Activated CD4-positive, alpha-beta T cell treated with anti-CD3 and anti-CD28 coated beads, Interleukin-2, amount 10 ng/mL, durations not matched to agents 7 days and 5 days (primary cell): ENCODE measurements around the gene ZNF3. TPM values are rescaled to one million over a fixed set of nuclear protein-coding genes. Genes with fewer than 3 reads are reported as not detected.

Experiments used
- CTCF ChIA-PET: fragments of 350-600 bp; sonication (Branson Sonifier 250); formaldehyde crosslinking; loops from one replicate; lab custom pipeline; 2021; ENCODE audit warnings: antibody characterized with exemption; lab: Charles Lee
- POLR2A ChIA-PET: fragments of 350-600 bp; sonication (Branson Sonifier 250); formaldehyde crosslinking; loops from one replicate; lab custom pipeline; 2021; ENCODE audit warnings: antibody characterized with exemption; lab: Charles Lee
- DNase-seq: peaks from one replicate; pipeline ENCODE4 v3.0.0-alpha.2; 2020
- H3K27ac Mint-ChIP-seq: one replicate; pipeline ENCODE4 v1.8.0; 2021; ENCODE audit warnings: mild to moderate bottlenecking, moderate library complexity, mixed read lengths
- H3K27me3 Mint-ChIP-seq: one replicate; pipeline ENCODE4 v1.8.0; 2021; ENCODE audit warnings: mixed read lengths
- H3K36me3 Mint-ChIP-seq: one replicate; pipeline ENCODE4 v1.8.0; 2021; ENCODE audit warnings: low read depth, mixed read lengths
- H3K4me1 Mint-ChIP-seq: one replicate; pipeline ENCODE4 v1.8.0; 2021; ENCODE audit warnings: mixed read lengths
- H3K4me3 Mint-ChIP-seq: one replicate; pipeline ENCODE4 v1.8.0; 2021; ENCODE audit warnings: mild to moderate bottlenecking, moderate library complexity, mixed read lengths
- H3K9me3 Mint-ChIP-seq: one replicate; pipeline ENCODE4 v1.8.0; 2021; ENCODE audit warnings: mixed read lengths
- total RNA-seq, 2 experiments: library from RNA; stranded (reverse); gene quantifications; one replicate each; pipeline ENCODE4 v1.2.3, GENCODE V29; 2021

ZNF3 gene
- total RNA-seq, 2 experiments from 2014 or later, result 24.5 to 28.3 TPM

- Mint-ChIP-seq H3K36me3 (peaks cover 59% of the 10 kb centered on the region), H3K27me3 (no peaks in the 10 kb centered on the region), H3K27ac (no peak overlapping the region), H3K9me3 (peaks cover 19% of the 10 kb centered on the region), H3K4me1 (peaks cover 23% of the 10 kb centered on the region), H3K4me3 (no peak overlapping the region)
- ChIA-PET CTCF (no interaction called here), POLR2A (no interaction called here)
- no peak for DNase-seq
These were observed 4.3 kb downstream of the ZNF3 start for GRCh38 chr7:100077205-100077604.

DNA sequence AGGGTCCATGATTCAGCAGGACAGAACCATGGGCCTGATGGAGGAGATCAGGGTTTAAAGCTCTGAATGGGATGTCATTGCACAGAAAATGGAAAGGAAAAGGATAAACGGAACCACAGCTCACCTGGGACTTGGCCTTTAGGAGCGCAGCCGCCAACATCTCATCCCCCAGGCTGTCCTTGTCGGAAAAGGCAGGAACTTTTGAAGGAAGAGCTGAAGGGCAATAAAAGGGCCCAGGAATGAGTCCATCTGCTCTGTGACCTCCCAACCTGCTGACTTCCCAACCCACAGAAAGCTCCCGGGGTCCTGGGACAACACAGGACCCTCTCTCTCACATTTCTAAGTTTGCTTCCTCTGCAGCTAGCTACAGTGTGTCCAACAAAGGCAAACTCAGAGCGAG is 6.1 kb downstream of the ZNF3 start:
- POLR2A ChIA-PET, result no interaction called here
- H3K9me3 Mint-ChIP-seq, result peaks cover 37% of the 10 kb centered on the region
- no peak overlapping the region for H3K4me3 Mint-ChIP-seq
- no peak overlapping the region for H3K27ac Mint-ChIP-seq
- H3K27me3 Mint-ChIP-seq, result no peaks in the 10 kb centered on the region
- peaks cover 72% of the 10 kb centered on the region for H3K36me3 Mint-ChIP-seq
- CTCF ChIA-PET, result interaction anchor here (0.6 to 0.9 kb wide), 6 partner anchors 8 to 600 kb away, joined by 3 to 6 read pairs (median 4); no protein-coding TSS in a partner anchor
- peaks cover 12% of the 10 kb centered on the region for H3K4me1 Mint-ChIP-seq
- DNase-seq, result no peak

DNA sequence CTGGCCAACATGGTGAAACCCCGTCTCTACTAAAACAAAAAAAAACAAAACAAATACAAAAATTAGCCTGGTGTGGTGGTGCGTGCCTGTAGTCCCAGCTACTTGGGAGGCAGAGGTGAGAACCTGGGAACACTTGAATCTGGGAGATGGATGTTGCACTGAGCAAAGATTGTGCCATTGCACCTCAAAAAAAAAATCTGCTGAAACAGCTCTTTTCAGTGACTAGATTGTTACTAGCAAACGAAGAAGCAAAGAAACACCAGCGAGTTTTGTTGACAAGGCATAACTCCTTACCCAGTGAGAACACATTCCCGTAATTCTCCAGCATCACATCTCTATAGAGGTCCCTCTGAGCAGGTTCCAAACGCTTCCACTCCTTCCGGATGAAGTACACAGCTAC is 6.7 kb downstream of the ZNF3 start:
- peaks cover 41% of the 10 kb centered on the region for H3K9me3 Mint-ChIP-seq
- POLR2A ChIA-PET, result no interaction called here
- no peak overlapping the region for H3K4me3 Mint-ChIP-seq
- no peak for DNase-seq
- peaks cover 78% of the 10 kb centered on the region for H3K36me3 Mint-ChIP-seq
- no peak overlapping the region for H3K27ac Mint-ChIP-seq
- H3K4me1 Mint-ChIP-seq, result peaks cover 8% of the 10 kb centered on the region
- H3K27me3 Mint-ChIP-seq, result no peaks in the 10 kb centered on the region
- CTCF ChIA-PET, result interaction anchor here (0.6 kb wide), 1 partner anchor 28 kb away, joined by 5 read pairs; no protein-coding TSS in a partner anchor

GRCh38 chr7:100072462-100072861 is 9.1 kb downstream of the ZNF3 start:
- no peaks in the 10 kb centered on the region for H3K4me1 Mint-ChIP-seq
- H3K4me3 Mint-ChIP-seq, result no peak overlapping the region
- POLR2A ChIA-PET, result no interaction called here
- H3K27ac Mint-ChIP-seq, result no peak overlapping the region
- peaks cover 45% of the 10 kb centered on the region for H3K9me3 Mint-ChIP-seq
- CTCF ChIA-PET, result interaction anchor here (1.7 kb wide), 1 partner anchor 8 kb away, joined by 4 read pairs; no protein-coding TSS in a partner anchor
- DNase-seq, result no peak
- H3K27me3 Mint-ChIP-seq, result no peaks in the 10 kb centered on the region
- H3K36me3 Mint-ChIP-seq, result peaks cover 83% of the 10 kb centered on the region

GRCh38 chr7:100071018-100071723 is 10.4 kb downstream of the ZNF3 start:
- H3K9me3 Mint-ChIP-seq, result peaks cover 43% of the 10 kb centered on the region
- no peak for DNase-seq
- H3K36me3 Mint-ChIP-seq, result peaks cover 77% of the 10 kb centered on the region
- ChIA-PET POLR2A (no interaction called here), CTCF (interaction anchor here (0.9 to 1.4 kb wide), 3 partner anchors 13 to 31 kb away, joined by 4 read pairs; partner anchors contain the start of gene AP4M1)
- H3K4me1 Mint-ChIP-seq, result no peaks in the 10 kb centered on the region
- no peaks in the 10 kb centered on the region for H3K27me3 Mint-ChIP-seq
- no peak overlapping the region for H3K27ac Mint-ChIP-seq
- H3K4me3 Mint-ChIP-seq, result no peak overlapping the region

DNA sequence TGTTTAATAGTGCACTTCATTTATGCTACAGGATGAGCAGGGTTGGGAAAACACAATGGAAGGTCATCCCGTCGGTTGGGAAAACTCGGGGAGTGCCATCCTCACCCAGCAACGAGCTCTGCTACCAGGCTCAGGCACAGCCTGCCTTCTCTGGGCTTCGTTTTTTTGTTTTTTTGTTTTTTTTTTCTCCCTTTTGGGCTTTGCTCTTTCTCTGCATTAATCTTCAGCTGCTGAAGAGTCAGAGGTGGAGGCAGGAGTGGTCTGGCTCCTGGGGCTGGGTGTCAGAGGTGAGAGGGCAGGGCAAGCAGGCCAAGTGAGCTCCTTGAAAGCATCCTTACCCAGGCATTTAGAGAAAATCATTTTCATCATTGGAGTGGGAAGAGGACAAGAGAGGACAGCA is 11.5 kb downstream of the ZNF3 start:
- Mint-ChIP-seq H3K4me3 (no peak overlapping the region), H3K4me1 (no peaks in the 10 kb centered on the region), H3K36me3 (peaks cover 72% of the 10 kb centered on the region), H3K9me3 (peaks cover 41% of the 10 kb centered on the region), H3K27me3 (no peaks in the 10 kb centered on the region), H3K27ac (no peak overlapping the region)
- DNase-seq, result no peak
- CTCF ChIA-PET, result interaction anchor here (1.3 kb wide), 1 partner anchor 62 kb away, joined by 4 read pairs; no protein-coding TSS in a partner anchor
- POLR2A ChIA-PET, result no interaction called here

DNA sequence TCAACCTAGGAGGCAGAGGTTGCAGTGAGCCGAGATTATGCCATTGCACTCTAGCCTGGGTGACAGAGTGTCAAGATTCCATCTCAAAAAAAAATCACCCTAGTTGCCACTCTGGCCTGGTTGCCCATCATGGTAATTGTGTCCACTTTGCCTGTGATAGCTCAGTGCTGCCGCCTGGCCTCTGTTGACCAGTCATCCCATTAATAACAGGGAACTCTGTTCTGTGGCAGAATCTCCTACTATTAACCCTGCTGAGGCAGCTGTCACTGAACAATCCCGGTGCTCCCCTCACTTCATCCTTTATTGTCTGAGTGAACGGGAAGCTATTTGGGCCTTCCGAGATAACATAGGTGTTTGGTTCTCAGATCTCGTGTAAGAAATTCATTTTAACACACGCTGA is 14.6 kb downstream of the ZNF3 start:
- H3K36me3 Mint-ChIP-seq, result peaks cover 54% of the 10 kb centered on the region
- H3K4me3 Mint-ChIP-seq, result no peak overlapping the region
- ChIA-PET CTCF (interaction anchor here (0.6 to 1.1 kb wide), 2 partner anchors 9 to 115 kb away, joined by 4 to 5 read pairs; no protein-coding TSS in a partner anchor), POLR2A (no interaction called here)
- no peaks in the 10 kb centered on the region for H3K4me1 Mint-ChIP-seq
- DNase-seq, result no peak
- H3K9me3 Mint-ChIP-seq, result peaks cover 24% of the 10 kb centered on the region
- no peaks in the 10 kb centered on the region for H3K27me3 Mint-ChIP-seq
- no peak overlapping the region for H3K27ac Mint-ChIP-seq

DNA sequence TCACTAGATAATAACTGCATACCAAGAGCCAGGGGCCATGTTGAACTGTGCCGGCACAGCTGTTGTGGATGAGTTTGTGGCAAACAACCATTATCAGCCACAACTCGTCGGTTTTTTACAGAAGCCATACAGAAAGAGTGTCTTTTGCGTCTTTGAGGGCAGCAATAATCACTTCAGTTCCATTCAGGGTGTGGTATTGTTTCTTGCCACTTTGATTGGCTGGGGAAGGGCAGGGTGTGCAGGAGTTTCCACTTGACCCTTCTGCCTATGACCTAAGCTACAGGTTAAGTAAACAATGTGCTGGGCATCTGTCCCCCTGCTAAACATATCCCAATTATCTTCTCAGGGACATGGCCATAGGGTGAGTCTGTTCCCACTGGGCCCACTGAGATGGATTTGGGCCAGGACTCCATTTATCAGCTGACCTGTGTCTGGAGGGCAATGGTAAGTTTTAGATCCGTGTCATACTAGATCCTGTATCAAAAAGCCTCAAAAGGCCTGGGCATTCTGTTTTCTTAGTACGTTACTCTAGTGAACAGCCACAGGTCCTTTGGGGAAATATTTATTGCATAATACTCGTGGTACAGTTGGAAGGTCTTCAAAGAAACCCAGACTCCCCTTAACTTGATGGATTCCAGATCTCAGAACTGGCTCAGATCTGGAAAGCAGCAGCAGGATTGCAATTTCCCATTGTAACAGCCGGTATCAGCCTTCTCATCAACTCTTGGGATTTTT is 15.9 kb downstream of the ZNF3 start:
- no peak for DNase-seq
- Mint-ChIP-seq H3K4me1 (no peaks in the 10 kb centered on the region), H3K27ac (no peak overlapping the region), H3K4me3 (no peak overlapping the region), H3K36me3 (peaks cover 41% of the 10 kb centered on the region), H3K9me3 (peaks cover 10% of the 10 kb centered on the region), H3K27me3 (no peaks in the 10 kb centered on the region)
- ChIA-PET CTCF (interaction anchor here (0.7 kb wide), 1 partner anchor 12 kb away, joined by 3 read pairs; no protein-coding TSS in a partner anchor), POLR2A (no interaction called here)

GRCh38 chr7:100064162-100064561 is 17.4 kb downstream of the ZNF3 start:
- no peaks in the 10 kb centered on the region for H3K4me1 Mint-ChIP-seq
- no peak overlapping the region for H3K27ac Mint-ChIP-seq
- no peaks in the 10 kb centered on the region for H3K27me3 Mint-ChIP-seq
- H3K4me3 Mint-ChIP-seq, result no peak overlapping the region
- no peak for DNase-seq
- peaks cover 31% of the 10 kb centered on the region for H3K36me3 Mint-ChIP-seq
- no peaks in the 10 kb centered on the region for H3K9me3 Mint-ChIP-seq
- POLR2A ChIA-PET, result no interaction called here
- CTCF ChIA-PET, result interaction anchor here (1.1 to 1.3 kb wide), 4 partner anchors 8 to 28 kb away, joined by 3 to 4 read pairs (median 4); no protein-coding TSS in a partner anchor

DNA sequence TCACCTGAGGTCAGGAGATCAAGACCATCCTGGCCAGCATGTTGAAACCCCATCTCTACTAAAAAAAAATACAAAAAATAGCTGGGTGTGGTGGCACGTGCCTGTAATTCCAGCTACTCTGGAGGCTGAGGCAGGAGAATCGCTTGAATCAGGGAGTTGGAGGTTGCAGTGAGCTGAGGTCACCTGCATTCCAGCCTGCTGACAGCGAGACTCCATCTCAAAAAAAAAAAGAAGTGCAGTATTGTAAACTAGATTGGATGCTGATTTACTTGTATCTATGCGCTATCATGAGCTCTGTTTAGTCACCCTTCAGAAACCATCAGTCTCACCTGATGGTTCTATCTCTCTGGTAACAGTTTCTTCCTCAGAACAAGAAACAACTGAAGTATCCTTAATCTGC is 18.1 kb downstream of the ZNF3 start:
- no peak overlapping the region for H3K27ac Mint-ChIP-seq
- no peaks in the 10 kb centered on the region for H3K27me3 Mint-ChIP-seq
- no peaks in the 10 kb centered on the region for H3K9me3 Mint-ChIP-seq
- no peaks in the 10 kb centered on the region for H3K4me1 Mint-ChIP-seq
- H3K36me3 Mint-ChIP-seq, result peaks cover 31% of the 10 kb centered on the region
- CTCF ChIA-PET, result interaction anchor here (0.7 to 1.3 kb wide), 6 partner anchors 9 to 299 kb away, joined by 3 to 4 read pairs (median 4); no protein-coding TSS in a partner anchor
- no peak overlapping the region for H3K4me3 Mint-ChIP-seq
- no peak for DNase-seq
- POLR2A ChIA-PET, result interaction anchor here (0.7 kb wide), 1 partner anchor 143 kb away, joined by 6 read pairs; no protein-coding TSS in a partner anchor

DNA sequence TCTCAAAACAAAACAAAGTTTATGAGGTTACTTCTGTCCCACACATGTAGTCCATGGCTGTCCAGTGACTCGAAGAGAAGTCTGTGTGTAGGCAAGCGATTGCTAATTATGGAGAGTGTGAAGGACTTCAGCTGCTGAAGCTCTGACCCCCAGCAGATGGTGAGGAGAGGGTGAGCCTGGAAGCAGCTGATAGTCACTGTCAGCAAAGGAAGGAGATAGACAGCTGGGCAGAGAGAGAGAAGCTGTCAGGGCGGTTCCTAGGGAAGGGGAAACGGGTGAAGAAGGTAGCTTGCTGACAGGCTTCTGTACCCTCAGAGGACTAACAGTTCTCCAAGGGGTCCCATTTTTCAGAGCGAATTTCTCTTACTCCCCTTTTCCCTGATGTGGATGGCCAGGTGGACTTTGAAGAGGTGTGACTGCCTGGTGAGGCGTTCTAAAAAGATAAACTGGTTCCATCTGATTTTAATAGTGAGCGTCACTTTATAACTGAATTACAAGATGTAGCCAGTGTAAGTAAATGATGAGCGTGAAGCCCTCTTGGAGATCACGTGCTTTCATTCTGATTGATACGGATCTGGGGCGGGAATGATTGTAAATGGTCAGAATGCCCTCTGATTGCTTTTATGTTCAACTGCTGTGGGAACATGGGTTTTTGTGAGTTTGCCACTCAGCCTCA is 19.9 kb downstream of the ZNF3 start:
- POLR2A ChIA-PET, result no interaction called here
- H3K4me1 Mint-ChIP-seq, result no peaks in the 10 kb centered on the region
- CTCF ChIA-PET, result interaction anchor here (0.6 to 1.2 kb wide), 4 partner anchors 21 to 107 kb away, joined by 3 to 4 read pairs (median 4); no protein-coding TSS in a partner anchor

DNA sequence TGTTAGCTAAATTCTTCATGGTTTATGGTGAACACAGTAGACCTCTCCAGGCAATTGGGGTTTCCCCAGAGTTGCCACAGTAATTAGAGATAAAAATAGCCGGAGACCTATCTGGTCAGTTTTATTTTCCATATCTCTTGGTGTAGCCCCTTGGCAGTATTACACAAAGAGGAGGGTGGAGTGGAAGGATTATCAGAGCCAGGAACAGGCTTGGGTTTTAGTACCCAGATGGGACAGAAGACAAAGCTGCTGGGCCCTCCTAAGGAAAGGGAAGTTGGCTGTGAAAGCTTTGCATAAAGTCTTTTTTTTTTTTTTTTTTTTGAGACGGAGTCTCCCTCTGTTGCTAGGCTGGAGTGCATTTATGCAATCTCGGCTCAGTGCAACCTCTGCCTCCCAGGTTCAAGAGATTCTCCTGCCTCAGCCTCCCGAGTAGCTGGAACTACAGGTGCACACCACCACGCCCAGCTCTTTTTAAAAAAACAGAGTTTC is 22.2 kb downstream of the ZNF3 start:
- Mint-ChIP-seq H3K27ac (no peak overlapping the region), H3K36me3 (peaks cover 14% of the 10 kb centered on the region), H3K4me1 (no peaks in the 10 kb centered on the region), H3K27me3 (no peaks in the 10 kb centered on the region), H3K9me3 (no peaks in the 10 kb centered on the region), H3K4me3 (no peak overlapping the region)
- ChIA-PET POLR2A (no interaction called here), CTCF (interaction anchor here (0.6 to 1.9 kb wide), 4 partner anchors 9 to 65 kb away, joined by 3 to 5 read pairs (median 4); partner anchors contain the start of gene ZSCAN21)
- DNase-seq, result no peak

More for the DNA sequence above, 19.9 kb downstream of the ZNF3 start:
- Mint-ChIP-seq H3K27me3 (no peaks in the 10 kb centered on the region), H3K36me3 (peaks cover 25% of the 10 kb centered on the region), H3K4me3 (no peak overlapping the region), H3K9me3 (no peaks in the 10 kb centered on the region), H3K27ac (no peak overlapping the region)
- no peak for DNase-seq
